OCI-LY7 (cell line): ENCODE data around the gene GLRX5. TPM values are rescaled to one million over a fixed set of nuclear protein-coding genes. Genes with fewer than 3 reads are reported as not detected.

Source experiments
- BruUV-seq: library from RNA; stranded (reverse); fragments of 400-500 nt; replicated peaks from 2 replicates; lab custom pipeline; 2021; lab: Mats Ljungman, UMichigan
- CTCF ChIA-PET: fragments of 300-600 bp; sonication (Branson Sonifier 250); formaldehyde crosslinking; loops from one replicate; lab custom pipeline; 2022; ENCODE audit warnings: antibody characterized with exemption; ENCODE audit not compliant: unreplicated experiment; lab: Charles Lee
- POLR2A ChIA-PET: fragments of 300-600 bp; sonication (Branson Sonifier 250); formaldehyde crosslinking; loops from one replicate; lab custom pipeline; 2022; ENCODE audit warnings: antibody characterized with exemption; lab: Charles Lee
- DNase-seq: peaks from one replicate; pipeline ENCODE4 v3.0.0-alpha.2; 2015; ENCODE audit warnings: low spot score
- H2AFZ ChIP-seq: fragments of 200-600 bp; sonication (generic), shearing (Covaris generic); 2 replicates; pipeline ENCODE4 v1.6.1; 2014; ENCODE audit warnings: mild to moderate bottlenecking, antibody characterized with exemption, low read length, moderate library complexity
- H3K27ac ChIP-seq: fragments of 200-600 bp; sonication (generic); 2 replicates; pipeline ENCODE4 v1.5.1; 2014; ENCODE audit warnings: mixed run types, low read depth, mild to moderate bottlenecking, moderate library complexity, low read length, inconsistent platforms; ENCODE audit not compliant: poor library complexity, severe bottlenecking
- H3K36me3 ChIP-seq: fragments of 200-600 bp; sonication (generic); 2 replicates; pipeline ENCODE4 v1.6.1; 2014; ENCODE audit warnings: mild to moderate bottlenecking, antibody characterized with exemption, low read length, moderate library complexity, mixed read lengths; ENCODE audit not compliant: insufficient read depth
- H3K4me1 ChIP-seq: fragments of 200-600 bp; sonication (generic); 2 replicates; pipeline ENCODE4 v1.5.1; 2014; ENCODE audit warnings: mild to moderate bottlenecking, low read length; ENCODE audit not compliant: insufficient read depth, poor library complexity, severe bottlenecking
- H3K4me2 ChIP-seq: fragments of 200-600 bp; sonication (generic); 2 replicates; pipeline ENCODE4 v1.6.1; 2014; ENCODE audit warnings: mild to moderate bottlenecking, low read length
- H3K4me3 ChIP-seq: fragments of 200-600 bp; sonication (generic); 2 replicates; pipeline ENCODE4 v1.5.1; 2014; ENCODE audit warnings: mild to moderate bottlenecking, low read depth, low read length; ENCODE audit not compliant: poor library complexity, severe bottlenecking
- H3K79me2 ChIP-seq: fragments of 200-600 bp; sonication (generic); 2 replicates; pipeline ENCODE4 v1.6.1; 2016; ENCODE audit warnings: low read depth, mild to moderate bottlenecking, low read length, moderate library complexity, mixed read lengths; ENCODE audit not compliant: insufficient read depth
- H3K9me2 ChIP-seq: fragments of 200-600 bp; sonication (generic); 2 replicates; pipeline ENCODE4 v1.6.1; 2016; ENCODE audit warnings: mild to moderate bottlenecking, low read length, mixed read lengths; ENCODE audit not compliant: insufficient read depth
- H3K9me3 ChIP-seq: fragments of 200-600 bp; sonication (generic); 2 replicates; pipeline ENCODE4 v1.6.1; 2014; ENCODE audit warnings: mild to moderate bottlenecking, mixed run types, low read length, mixed read lengths
- H4K20me1 ChIP-seq: fragments of 200-600 bp; sonication (generic); 2 replicates; pipeline ENCODE4 v1.6.1; 2014; ENCODE audit warnings: mild to moderate bottlenecking, antibody characterized with exemption, low read length, moderate library complexity, mixed read lengths; ENCODE audit not compliant: insufficient read depth
- CTCF ChIP-seq: fragments of 200-600 bp; sonication (generic); conservative IDR thresholded peaks from 2 replicates; pipeline ENCODE4 v1.5.1; 2014; ENCODE audit warnings: mild to moderate bottlenecking, antibody characterized with exemption, low read length, moderate library complexity, mixed read lengths
- EZH2phosphoT487 ChIP-seq: fragments of 200-600 bp; sonication (generic); IDR thresholded peaks from 2 replicates; pipeline ENCODE4 v1.6.1; 2018; ENCODE audit warnings: low read depth, borderline replicate concordance, mild to moderate bottlenecking, mixed run types, antibody characterized with exemption, low read length, moderate library complexity, mixed read lengths
- intact Hi-C: fragments of 100-400 bp; cut with micrococcal nuclease; formaldehyde crosslinking; loops from one replicate; pipeline ENCODE4 v1.10.0; 2022; ENCODE audit not compliant: unreplicated experiment
- total RNA-seq, 2 experiments: library from RNA; depleted of rRNA in 1 of 2; stranded (reverse); fragments of >200 nt in 1 of 2; shearing (Covaris generic) in 1 of 2; gene quantifications; 2 replicates each; pipeline ENCODE4 v1.2.3, GENCODE V29; 2014 to 2022

The GLRX5 gene
- total RNA-seq, 2 experiments from 2014 or later, result 68.2 to 78.4 TPM

- Histone ChIP-seq H3K9me3 (peaks cover 10% of the 10 kb centered on the region; the same call in 1 of the 2 replicates), H3K27ac (peak overlapping the region; percentile 68), H3K79me2 (peaks cover 4% of the 10 kb centered on the region; the same call in 1 of the 2 replicates), H3K36me3 (peaks cover 16% of the 10 kb centered on the region; the same call in 1 of the 2 replicates), H2AFZ (no peak overlapping the region; the same call in 1 of the 2 replicates), H4K20me1 (no peaks in the 10 kb centered on the region), H3K4me1 (peaks cover 70% of the 10 kb centered on the region), H3K9me2 (no peaks in the 10 kb centered on the region), H3K4me2 (peak overlapping the region; percentile 39), H3K4me3 (no peak overlapping the region)
- TF ChIP-seq CTCF (no peak), EZH2phosphoT487 (no peak)
- intact Hi-C loops, result no loop called here
- CTCF ChIA-PET, result interaction anchor here (0.6 kb wide), 1 partner anchor 26 kb away, joined by 4 read pairs; no protein-coding TSS in a partner anchor
- no peak for DNase-seq
- BruUV-seq, result no TSS peak
- POLR2A ChIA-PET, result interaction anchor here (0.9 to 1.2 kb wide), 3 partner anchors 9 to 31 kb away, joined by 3 to 5 read pairs (median 3); no protein-coding TSS in a partner anchor
Measured at GRCh38 chr14:95494456-95494855, 40.4 kb upstream of the GLRX5 start.

- CTCF ChIA-PET, result interaction anchor here (0.6 kb wide), 1 partner anchor 25 kb away, joined by 4 read pairs; no protein-coding TSS in a partner anchor
- intact Hi-C loops, result no loop called here
- peak overlapping the region; percentile 17 for H3K4me3 ChIP-seq
- POLR2A ChIA-PET, result no interaction called here
- peak overlapping the region; percentile 68 for H3K27ac ChIP-seq
- H3K4me1 ChIP-seq, result peaks cover 64% of the 10 kb centered on the region
- no peaks in the 10 kb centered on the region for H3K9me2 ChIP-seq
- H3K9me3 ChIP-seq, result peaks cover 10% of the 10 kb centered on the region; the same call in 1 of the 2 replicates
- H3K79me2 ChIP-seq, result no peaks in the 10 kb centered on the region
- no peak for DNase-seq
- TF ChIP-seq EZH2phosphoT487 (no peak), CTCF (no peak)
- BruUV-seq, result no TSS peak
- no peaks in the 10 kb centered on the region for H4K20me1 ChIP-seq
- H3K36me3 ChIP-seq, result peaks cover 13% of the 10 kb centered on the region; the same call in 1 of the 2 replicates
- H2AFZ ChIP-seq, result peak overlapping the region; percentile 38; the same call in 1 of the 2 replicates
- H3K4me2 ChIP-seq, result peak overlapping the region; percentile 39
Measured at GRCh38 chr14:95495076-95495475, 39.8 kb upstream of the GLRX5 start.
